SK-N-SH (cell line): ENCODE results near the gene HNRNPM.

Experiments
- CTCF ChIP-seq: fragments of 200-600 bp; sonication (generic); IDR thresholded peaks from 2 replicates; pipeline ENCODE4 v1.6.1; 2017; ENCODE audit warnings: antibody characterized with exemption, mild to moderate bottlenecking, moderate library complexity
- EP300 ChIP-seq, 2 experiments: IDR thresholded peaks; 2 replicates each; pipeline versions ENCODE4 v1.4.0 to v1.6.1; 2012; ENCODE audit warnings: borderline replicate concordance in 1 of 2, low read depth in 1 of 2, low read length in 1 of 2
- EZH2phosphoT487 ChIP-seq: fragments of 200-600 bp; sonication (generic); IDR thresholded peaks from 2 replicates; pipeline ENCODE4 v1.6.1; 2017; ENCODE audit warnings: low read depth, mixed run types, mild to moderate bottlenecking, antibody characterized with exemption, moderate library complexity, borderline replicate concordance
- MAX ChIP-seq: IDR thresholded peaks from 2 replicates; pipeline ENCODE4 v1.4.0; 2012; ENCODE audit warnings: low read depth
- MEF2A ChIP-seq: IDR thresholded peaks from 2 replicates; pipeline ENCODE4 v1.4.0; 2012; ENCODE audit warnings: low read depth, borderline replicate concordance
- POLR2AphosphoS5 ChIP-seq: IDR thresholded peaks from 2 replicates; pipeline ENCODE4 v1.6.1; 2012; ENCODE audit warnings: low read depth, low read length
- RAD21 ChIP-seq: IDR thresholded peaks from 2 replicates; pipeline ENCODE4 v1.6.1; 2012; ENCODE audit warnings: mild to moderate bottlenecking, low read length
- TCF12 ChIP-seq: IDR thresholded peaks from 2 replicates; pipeline ENCODE4 v1.4.0; 2012
- TF ChIP-seq, protein P1 (sequence below): IDR thresholded peaks from 2 replicates; pipeline ENCODE4 v1.6.1; 2012; ENCODE audit warnings: mild to moderate bottlenecking, low read depth, low read length, moderate library complexity
- TF ChIP-seq, protein P2 (sequence below): IDR thresholded peaks from 2 replicates; pipeline ENCODE4; 2012
- TF ChIP-seq, protein P3 (sequence below): fragments of 150-350 bp; IDR thresholded peaks from 2 replicates; pipeline ENCODE4 v1.6.1; 2017; ENCODE audit warnings: antibody characterized with exemption, low read length, low read depth, borderline replicate concordance

DNA sequence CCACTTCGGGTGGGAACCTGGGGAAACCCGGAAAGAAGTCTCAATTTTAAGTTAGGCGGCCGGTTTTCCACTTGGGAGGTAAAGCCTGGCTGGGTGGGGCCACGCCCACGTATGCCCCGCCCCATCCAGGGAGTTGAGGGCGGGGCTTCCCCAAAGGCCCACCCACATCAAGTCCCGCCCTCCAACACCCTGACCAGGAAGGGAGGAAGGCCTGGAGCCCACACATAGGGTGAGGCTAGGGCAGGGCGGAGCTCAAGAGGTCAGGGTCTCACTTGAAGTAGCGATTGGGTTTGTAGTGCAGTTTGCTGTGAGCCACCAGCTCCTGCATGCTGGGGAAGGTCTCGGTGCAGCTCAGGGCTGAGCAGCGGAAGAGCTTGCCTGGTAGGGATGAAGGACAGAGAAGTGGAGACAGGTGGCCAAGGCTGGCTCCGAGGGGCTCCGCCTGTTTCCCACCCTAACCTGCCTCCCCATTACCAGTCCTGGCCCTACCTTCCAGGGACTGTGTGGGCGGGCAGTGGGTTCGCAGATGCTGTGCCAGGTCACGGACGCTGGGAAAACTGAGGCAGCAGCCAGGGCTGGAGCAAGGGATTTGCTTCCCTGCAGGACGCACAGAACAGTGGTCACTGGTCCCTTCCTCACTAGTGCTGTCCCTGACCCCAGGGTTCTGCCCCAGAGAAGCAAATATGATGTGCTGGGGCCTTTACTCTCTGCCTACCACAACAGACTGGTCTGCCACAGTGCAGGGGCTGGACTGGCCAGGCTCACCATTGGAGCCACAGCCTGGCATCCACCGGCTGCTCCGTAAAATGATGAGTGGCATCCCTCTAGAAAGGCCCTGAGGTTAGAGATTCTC is 67.6 kb downstream of the HNRNPM start:
- TF ChIP-seq CTCF, result no peak
- no peak for TF ChIP-seq TCF12
- TF ChIP-seq MAX, result no peak
- TF ChIP-seq, protein P1, sequence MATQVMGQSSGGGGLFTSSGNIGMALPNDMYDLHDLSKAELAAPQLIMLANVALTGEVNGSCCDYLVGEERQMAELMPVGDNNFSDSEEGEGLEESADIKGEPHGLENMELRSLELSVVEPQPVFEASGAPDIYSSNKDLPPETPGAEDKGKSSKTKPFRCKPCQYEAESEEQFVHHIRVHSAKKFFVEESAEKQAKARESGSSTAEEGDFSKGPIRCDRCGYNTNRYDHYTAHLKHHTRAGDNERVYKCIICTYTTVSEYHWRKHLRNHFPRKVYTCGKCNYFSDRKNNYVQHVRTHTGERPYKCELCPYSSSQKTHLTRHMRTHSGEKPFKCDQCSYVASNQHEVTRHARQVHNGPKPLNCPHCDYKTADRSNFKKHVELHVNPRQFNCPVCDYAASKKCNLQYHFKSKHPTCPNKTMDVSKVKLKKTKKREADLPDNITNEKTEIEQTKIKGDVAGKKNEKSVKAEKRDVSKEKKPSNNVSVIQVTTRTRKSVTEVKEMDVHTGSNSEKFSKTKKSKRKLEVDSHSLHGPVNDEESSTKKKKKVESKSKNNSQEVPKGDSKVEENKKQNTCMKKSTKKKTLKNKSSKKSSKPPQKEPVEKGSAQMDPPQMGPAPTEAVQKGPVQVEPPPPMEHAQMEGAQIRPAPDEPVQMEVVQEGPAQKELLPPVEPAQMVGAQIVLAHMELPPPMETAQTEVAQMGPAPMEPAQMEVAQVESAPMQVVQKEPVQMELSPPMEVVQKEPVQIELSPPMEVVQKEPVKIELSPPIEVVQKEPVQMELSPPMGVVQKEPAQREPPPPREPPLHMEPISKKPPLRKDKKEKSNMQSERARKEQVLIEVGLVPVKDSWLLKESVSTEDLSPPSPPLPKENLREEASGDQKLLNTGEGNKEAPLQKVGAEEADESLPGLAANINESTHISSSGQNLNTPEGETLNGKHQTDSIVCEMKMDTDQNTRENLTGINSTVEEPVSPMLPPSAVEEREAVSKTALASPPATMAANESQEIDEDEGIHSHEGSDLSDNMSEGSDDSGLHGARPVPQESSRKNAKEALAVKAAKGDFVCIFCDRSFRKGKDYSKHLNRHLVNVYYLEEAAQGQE, result no peak
- no peak for TF ChIP-seq EP300 (IDR thresholded peaks at IDR 0.05; ENCODE audit: borderline replicate concordance in 1 of 2, low read depth in 1 of 2, low read length in 1 of 2)
- TF ChIP-seq, protein P2, sequence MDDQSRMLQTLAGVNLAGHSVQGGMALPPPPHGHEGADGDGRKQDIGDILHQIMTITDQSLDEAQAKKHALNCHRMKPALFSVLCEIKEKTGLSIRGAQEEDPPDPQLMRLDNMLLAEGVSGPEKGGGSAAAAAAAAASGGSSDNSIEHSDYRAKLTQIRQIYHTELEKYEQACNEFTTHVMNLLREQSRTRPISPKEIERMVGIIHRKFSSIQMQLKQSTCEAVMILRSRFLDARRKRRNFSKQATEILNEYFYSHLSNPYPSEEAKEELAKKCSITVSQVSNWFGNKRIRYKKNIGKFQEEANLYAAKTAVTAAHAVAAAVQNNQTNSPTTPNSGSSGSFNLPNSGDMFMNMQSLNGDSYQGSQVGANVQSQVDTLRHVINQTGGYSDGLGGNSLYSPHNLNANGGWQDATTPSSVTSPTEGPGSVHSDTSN, result no peak
- no peak for TF ChIP-seq RAD21
- no peak for TF ChIP-seq POLR2AphosphoS5
- TF ChIP-seq, protein P3, sequence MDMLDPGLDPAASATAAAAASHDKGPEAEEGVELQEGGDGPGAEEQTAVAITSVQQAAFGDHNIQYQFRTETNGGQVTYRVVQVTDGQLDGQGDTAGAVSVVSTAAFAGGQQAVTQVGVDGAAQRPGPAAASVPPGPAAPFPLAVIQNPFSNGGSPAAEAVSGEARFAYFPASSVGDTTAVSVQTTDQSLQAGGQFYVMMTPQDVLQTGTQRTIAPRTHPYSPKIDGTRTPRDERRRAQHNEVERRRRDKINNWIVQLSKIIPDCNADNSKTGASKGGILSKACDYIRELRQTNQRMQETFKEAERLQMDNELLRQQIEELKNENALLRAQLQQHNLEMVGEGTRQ, result no peak
- no peak for TF ChIP-seq EZH2phosphoT487
- TF ChIP-seq MEF2A, result no peak
